Hepatocyte (in vitro differentiated cells): Measurements from ENCODE around the gene EYA3. TPM values are rescaled to one million over a fixed set of nuclear protein-coding genes. Genes with fewer than 3 reads are reported as not detected.

Source experiments
- DNase-seq: peaks from one replicate; pipeline ENCODE4 v3.0.0-alpha.2; 2016; ENCODE audit warnings: low spot score
- H2AFZ ChIP-seq: fragments of 200-600 bp; sonication (generic); 2 replicates; pipeline ENCODE4 v1.6.0; 2016; ENCODE audit warnings: antibody characterized with exemption, mild to moderate bottlenecking
- H3K27ac ChIP-seq: fragments of 200-600 bp; sonication (generic); 2 replicates; pipeline ENCODE4 v1.5.1; 2016; ENCODE audit warnings: mild to moderate bottlenecking
- H3K27me3 ChIP-seq: fragments of 200-600 bp; sonication (generic); 2 replicates; pipeline ENCODE4 v1.6.1; 2016
- H3K36me3 ChIP-seq: fragments of 200-600 bp; sonication (generic); replicated peaks from 2 replicates; pipeline ENCODE4 v1.5.1; 2016; ENCODE audit warnings: low read depth; ENCODE audit not compliant: insufficient read depth
- H3K4me1 ChIP-seq: fragments of 200-600 bp; sonication (generic); 2 replicates; pipeline ENCODE4 v1.5.1; 2016; ENCODE audit warnings: mild to moderate bottlenecking, moderate library complexity; ENCODE audit not compliant: insufficient read depth
- H3K4me2 ChIP-seq: fragments of 200-600 bp; sonication (generic); 2 replicates; pipeline ENCODE4 v1.6.0; 2016
- H3K4me3 ChIP-seq: fragments of 200-600 bp; sonication (generic); 2 replicates; pipeline ENCODE4 v1.5.1; 2016; ENCODE audit warnings: mild to moderate bottlenecking
- H3K79me2 ChIP-seq: fragments of 200-600 bp; sonication (generic); 2 replicates; pipeline ENCODE4 v1.6.0; 2017; ENCODE audit warnings: mild to moderate bottlenecking
- H3K9me2 ChIP-seq: fragments of 200-600 bp; sonication (generic); replicated peaks from 2 replicates; pipeline ENCODE4 v1.6.0; 2017; ENCODE audit warnings: mild to moderate bottlenecking; ENCODE audit not compliant: insufficient read depth
- H3K9me3 ChIP-seq: fragments of 200-600 bp; sonication (generic); 2 replicates; pipeline ENCODE4 v1.5.1; 2016; ENCODE audit warnings: low read depth, mild to moderate bottlenecking
- H4K20me1 ChIP-seq: fragments of 200-600 bp; sonication (generic); 2 replicates; pipeline ENCODE4 v1.6.0; 2016; ENCODE audit warnings: mild to moderate bottlenecking; ENCODE audit not compliant: insufficient read depth, poor library complexity, severe bottlenecking
- EZH2 ChIP-seq: fragments of 200-600 bp; sonication (generic); IDR thresholded peaks from 2 replicates; pipeline ENCODE4 v1.6.1; 2016; ENCODE audit warnings: antibody characterized with exemption, mild to moderate bottlenecking, borderline replicate concordance
- EZH2phosphoT487 ChIP-seq: fragments of 200-600 bp; sonication (generic); IDR thresholded peaks from one replicate; pipeline ENCODE4 v1.6.1; 2018; ENCODE audit warnings: antibody characterized with exemption, mild to moderate bottlenecking, low read depth, moderate library complexity; ENCODE audit not compliant: unreplicated experiment, severe bottlenecking
- WGBS: methylation state at CpG from one replicate; pipeline ENCODE4 v1.1.6; 2016; ENCODE audit warnings: low lambda C conversion rate; ENCODE audit errors: missing lambda C conversion rate; 5-methylcytosine and 5-hydroxymethylcytosine counted together
- polyA plus RNA-seq: library from polyadenylated mRNA; unstranded; fragments of >200 nt; fragmentation: Nextera tagmentation; extraction: Ambion mirVana; gene quantifications from 2 replicates; pipeline ENCODE4 v1.2.1, GENCODE V29; 2016
- total RNA-seq: library from RNA; depleted of rRNA; stranded (reverse); fragments of >200 nt; gene quantifications from 2 replicates; pipeline ENCODE4 v1.2.3, GENCODE V29; 2014
- TF ChIP-seq, protein P1 (sequence below): fragments of 200-600 bp; sonication (generic); IDR thresholded peaks from 2 replicates; pipeline ENCODE4 v1.5.1; 2016; ENCODE audit warnings: antibody characterized with exemption, mild to moderate bottlenecking; ENCODE audit not compliant: poor library complexity

EYA3 gene
- total and polyA plus RNA-seq, 2 experiments from 2014 or later: 4.2 to 19.9 TPM

DNA sequence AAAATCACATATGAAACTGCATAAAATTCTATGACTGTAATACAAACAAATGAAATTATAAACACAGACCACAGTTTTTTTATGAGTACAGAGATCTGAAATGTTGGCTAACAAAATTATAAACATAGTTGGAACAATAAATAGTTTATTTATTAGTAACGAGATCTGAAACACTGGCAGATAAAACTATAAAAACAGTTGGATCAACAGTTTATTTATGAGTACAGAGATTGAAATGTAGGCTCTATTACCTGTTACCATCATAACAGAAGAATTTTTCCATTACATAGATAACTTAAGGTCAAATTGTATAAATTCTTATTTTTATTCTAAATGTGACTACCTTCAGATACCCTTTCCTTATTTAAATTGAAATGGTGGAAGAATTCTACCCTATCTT is 14.5 kb downstream of the EYA3 start:
- no peak for DNase-seq
- TF ChIP-seq EZH2phosphoT487: no peak
- TF ChIP-seq, protein P1, sequence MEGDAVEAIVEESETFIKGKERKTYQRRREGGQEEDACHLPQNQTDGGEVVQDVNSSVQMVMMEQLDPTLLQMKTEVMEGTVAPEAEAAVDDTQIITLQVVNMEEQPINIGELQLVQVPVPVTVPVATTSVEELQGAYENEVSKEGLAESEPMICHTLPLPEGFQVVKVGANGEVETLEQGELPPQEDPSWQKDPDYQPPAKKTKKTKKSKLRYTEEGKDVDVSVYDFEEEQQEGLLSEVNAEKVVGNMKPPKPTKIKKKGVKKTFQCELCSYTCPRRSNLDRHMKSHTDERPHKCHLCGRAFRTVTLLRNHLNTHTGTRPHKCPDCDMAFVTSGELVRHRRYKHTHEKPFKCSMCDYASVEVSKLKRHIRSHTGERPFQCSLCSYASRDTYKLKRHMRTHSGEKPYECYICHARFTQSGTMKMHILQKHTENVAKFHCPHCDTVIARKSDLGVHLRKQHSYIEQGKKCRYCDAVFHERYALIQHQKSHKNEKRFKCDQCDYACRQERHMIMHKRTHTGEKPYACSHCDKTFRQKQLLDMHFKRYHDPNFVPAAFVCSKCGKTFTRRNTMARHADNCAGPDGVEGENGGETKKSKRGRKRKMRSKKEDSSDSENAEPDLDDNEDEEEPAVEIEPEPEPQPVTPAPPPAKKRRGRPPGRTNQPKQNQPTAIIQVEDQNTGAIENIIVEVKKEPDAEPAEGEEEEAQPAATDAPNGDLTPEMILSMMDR: no peak
- no peak for TF ChIP-seq EZH2
- Histone ChIP-seq H3K9me3 (no peaks in the 10 kb centered on the region), H3K4me1 (peaks cover 13% of the 10 kb centered on the region), H3K79me2 (peaks cover 91% of the 10 kb centered on the region), H3K9me2 (no peaks in the 10 kb centered on the region), H2AFZ (no peak overlapping the region), H3K4me2 (no peak overlapping the region), H3K4me3 (no peak overlapping the region), H4K20me1 (peaks cover 9% of the 10 kb centered on the region), H3K36me3 (no peaks in the 10 kb centered on the region), H3K27ac (no peak overlapping the region), H3K27me3 (no peaks in the 10 kb centered on the region)
- 68% methylated on average over 1 of the region's 1 CpG for WGBS

DNA sequence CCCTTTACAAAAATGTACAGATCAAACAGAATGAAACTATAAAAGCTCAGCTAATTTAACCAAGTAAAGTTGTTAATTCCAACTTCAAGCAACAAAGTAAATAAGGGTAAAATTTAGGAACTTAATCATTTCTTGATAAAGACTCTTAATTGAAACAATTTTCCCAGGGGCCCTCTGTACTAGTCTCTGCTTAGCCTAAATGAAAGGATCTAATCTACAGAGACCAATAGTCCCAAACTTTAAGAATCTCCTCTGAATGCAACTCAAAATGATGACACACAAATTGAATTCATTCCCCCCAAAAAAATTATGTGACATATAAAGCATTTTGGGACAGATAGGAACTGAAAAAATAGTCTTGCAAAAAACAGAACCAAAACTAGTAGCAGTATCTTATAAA is 16.6 kb downstream of the EYA3 start:
- Histone ChIP-seq H3K36me3 (no peaks in the 10 kb centered on the region), H4K20me1 (peaks cover 9% of the 10 kb centered on the region), H3K4me1 (peaks cover 6% of the 10 kb centered on the region), H3K79me2 (peaks cover 87% of the 10 kb centered on the region), H2AFZ (no peak overlapping the region), H3K9me2 (no peaks in the 10 kb centered on the region), H3K27me3 (no peaks in the 10 kb centered on the region), H3K4me2 (no peak overlapping the region), H3K9me3 (no peaks in the 10 kb centered on the region), H3K27ac (no peak overlapping the region), H3K4me3 (no peak overlapping the region)
- DNase-seq: no peak
- TF ChIP-seq, protein P1: no peak
- TF ChIP-seq EZH2phosphoT487: no peak
- TF ChIP-seq EZH2: no peak

DNA sequence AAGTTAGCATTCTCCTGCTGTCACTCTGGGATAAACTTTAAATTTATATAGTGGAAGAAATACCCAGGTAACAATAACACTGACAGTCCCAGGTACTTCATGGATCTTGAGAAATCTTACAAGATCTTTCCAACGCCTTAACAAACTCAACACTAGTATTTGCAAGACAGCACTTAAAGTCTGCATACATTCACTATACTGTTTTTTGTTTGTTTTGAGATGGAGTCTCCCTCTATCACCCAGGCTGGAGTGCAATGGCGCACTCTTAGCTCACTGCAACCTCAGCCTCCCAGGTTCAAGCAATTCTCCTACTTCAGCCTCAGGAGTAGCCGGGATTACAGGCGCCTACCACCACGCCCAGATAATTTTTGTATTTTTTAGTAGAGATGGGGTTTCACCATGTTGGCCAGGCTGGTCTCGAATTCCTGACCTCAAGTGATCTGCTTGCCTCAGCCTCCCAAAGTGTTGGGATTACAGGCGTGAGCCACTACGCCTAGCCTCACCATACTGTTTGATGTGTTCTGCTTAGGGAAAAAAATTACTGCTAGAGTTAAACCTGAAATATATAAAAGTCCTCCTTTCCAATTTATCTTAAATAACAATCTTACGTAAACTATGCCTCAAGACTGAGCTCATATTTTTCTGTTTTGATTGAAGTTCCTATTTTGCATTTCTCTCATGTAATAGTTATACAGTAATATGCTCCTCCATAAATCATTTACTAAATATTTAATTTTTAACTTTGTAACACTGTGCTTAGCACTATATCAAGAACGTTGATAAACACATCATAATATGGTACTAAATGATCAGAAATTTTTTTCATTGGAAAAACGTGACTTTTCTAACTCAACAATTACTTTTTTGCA is 17.5 kb downstream of the EYA3 start:
- Histone ChIP-seq H3K27me3 (no peaks in the 10 kb centered on the region), H3K4me1 (peaks cover 6% of the 10 kb centered on the region), H3K27ac (no peak overlapping the region)

More for the DNA sequence above, 17.5 kb downstream of the EYA3 start:
- Histone ChIP-seq H3K36me3 (no peaks in the 10 kb centered on the region), H3K4me2 (no peak overlapping the region), H3K9me3 (no peaks in the 10 kb centered on the region), H3K79me2 (peaks cover 85% of the 10 kb centered on the region), H3K9me2 (no peaks in the 10 kb centered on the region), H4K20me1 (peaks cover 9% of the 10 kb centered on the region), H3K4me3 (no peak overlapping the region), H2AFZ (no peak overlapping the region)
- WGBS: 96% methylated on average over 11 of the region's 11 CpGs
- no peak for DNase-seq
- TF ChIP-seq, protein P1: no peak
